AG04450 (cell line): ENCODE data around the gene FFAR1. TPM values are rescaled to one million over a fixed set of nuclear protein-coding genes. Genes with fewer than 3 reads are reported as not detected.
"Not testable (repeated sequence)": the region's sequence is repeated elsewhere in the genome, so short reads cannot be mapped to it uniquely, and the experiment has no call there.

Source experiments
- CTCF ChIA-PET: fragments of 300-600, 350-600 bp; formaldehyde crosslinking; extraction: SDS; loops from one replicate; lab custom pipeline; 2022; ENCODE audit warnings: antibody characterized with exemption, inconsistent platforms; lab: Charles Lee
- POLR2A ChIA-PET: fragments of 350-600 bp; formaldehyde crosslinking; extraction: SDS; loops from one replicate; lab custom pipeline; 2021; ENCODE audit warnings: antibody characterized with exemption, inconsistent platforms; lab: Yijun Ruan, JAX
- DNase-seq: peaks from one replicate; pipeline ENCODE4 v3.0.0-alpha.2; 2011; ENCODE audit warnings: low read depth, low spot score
- H3K27ac ChIP-seq: one replicate; pipeline ENCODE4 v1.5.1; 2012; ENCODE audit warnings: low read depth, low read length, control low read depth
- H3K27me3 ChIP-seq: one replicate; pipeline ENCODE4 v1.6.0; 2012; ENCODE audit warnings: low read length; ENCODE audit not compliant: control insufficient read depth, insufficient read depth
- H3K4me3 ChIP-seq: 2 replicates; pipeline ENCODE4 v1.5.1; 2011; ENCODE audit warnings: mild to moderate bottlenecking, low read depth, low read length, control low read depth
- H3K9me3 ChIP-seq: 2 replicates; pipeline ENCODE4 v1.5.1; 2012; ENCODE audit warnings: low read length; ENCODE audit not compliant: control insufficient read depth, insufficient read depth
- CTCF ChIP-seq: IDR thresholded peaks from 2 replicates; pipeline ENCODE4 v1.5.1; 2011; ENCODE audit warnings: low read depth, low read length, control low read depth, inconsistent platforms
- polyA plus RNA-seq: library from polyadenylated mRNA; depleted of rRNA; stranded (reverse); fragments of >200 nt; gene quantifications from 2 replicates; pipeline ENCODE4 v1.2.3, GENCODE V29; 2011

FFAR1 gene
- polyA plus RNA-seq, 1 experiment, result not detected

- POLR2A ChIA-PET, result no interaction called here
- Histone ChIP-seq H3K27me3 (no peaks in the 10 kb centered on the region), H3K4me3 (no peak overlapping the region), H3K9me3 (no peaks in the 10 kb centered on the region), H3K27ac (no peak overlapping the region)
- no peak for DNase-seq
- CTCF ChIA-PET, result interaction anchor here (0.8 kb wide), 1 partner anchor 298 kb away, joined by 4 read pairs; no protein-coding TSS in a partner anchor
- TF ChIP-seq CTCF, result no peak
Measured at GRCh38 chr19:35365303-35365702, 17.6 kb downstream of the FFAR1 start.

- ChIA-PET POLR2A (no interaction called here), CTCF (no interaction called here)
- Histone ChIP-seq H3K27me3 (no peaks in the 10 kb centered on the region), H3K9me3 (no peaks in the 10 kb centered on the region), H3K4me3 (no peak overlapping the region), H3K27ac (no peak overlapping the region)
- DNase-seq, result no peak
- no peak for TF ChIP-seq CTCF
Measured at GRCh38 chr19:35368378-35368777, 20.7 kb downstream of the FFAR1 start.

GRCh38 chr19:35369522-35369921, 21.8 kb downstream of the FFAR1 start:
- CTCF ChIA-PET, result no interaction called here
- Histone ChIP-seq H3K9me3 (no peaks in the 10 kb centered on the region), H3K4me3 (no peak overlapping the region), H3K27ac (no peak overlapping the region), H3K27me3 (no peaks in the 10 kb centered on the region)
- no peak for DNase-seq
- TF ChIP-seq CTCF, result no peak
- POLR2A ChIA-PET, result no interaction called here

- Histone ChIP-seq H3K27ac (no peak within 1 kb of the TSS), H3K27me3 (no peaks in the 10 kb centered on the region), H3K4me3 (no peak within 1 kb of the TSS), H3K9me3 (no peaks in the 10 kb centered on the region)
- no peak for TF ChIP-seq CTCF
- no peak for DNase-seq
- CTCF ChIA-PET, result no interaction called here
- POLR2A ChIA-PET, result no interaction called here
Measured at GRCh38 chr19:35370722-35371121, 23.0 kb downstream of the FFAR1 start, which contains the start of gene GPR42. Gene GPR42, plus strand, starts transcription at chr19:35371068. Its CDS starts 292 bp downstream, at chr19:35371360.

GRCh38 chr19:35373492-35373891, 25.8 kb downstream of the FFAR1 start:
- Histone ChIP-seq H3K27ac (no peak overlapping the region), H3K9me3 (no peaks in the 10 kb centered on the region), H3K27me3 (no peaks in the 10 kb centered on the region), H3K4me3 (no peak overlapping the region)
- no peak for TF ChIP-seq CTCF
- ChIA-PET CTCF (no interaction called here), POLR2A (no interaction called here)
- DNase-seq, result no peak

- POLR2A ChIA-PET, H3K4me3 ChIP-seq: not testable (repeated sequence)
Measured at GRCh38 chr19:35374031-35374430, 26.3 kb downstream of the FFAR1 start.

More at GRCh38 chr19:35374031-35374430, 26.3 kb downstream of the FFAR1 start:
- H3K27ac ChIP-seq, H3K27me3 ChIP-seq, H3K9me3 ChIP-seq, CTCF ChIA-PET, DNase-seq: not testable (repeated sequence)
